Activated CD4-positive, alpha-beta T cell treated with anti-CD3 and anti-CD28 coated beads, Interleukin-2, amount 50 U/mL, for 48 hours (primary cell): Measurements from ENCODE around the gene ZNF552.
"Not testable (repeated sequence)": the region's sequence is repeated elsewhere in the genome, so short reads cannot be mapped to it uniquely, and the experiment has no call there.

Source experiments
- DNase-seq, 2 experiments: peaks; one replicate each; pipeline ENCODE4 v3.0.0-alpha.2; 2020

Gene ZNF552

GRCh38 chr19:57817976-57818375 is 3.3 kb upstream of the ZNF552 start:
- no peak for DNase-seq

- DNase-seq: no peak
These were observed 1.9 kb upstream of the ZNF552 start for GRCh38 chr19:57816652-57817051.

GRCh38 chr19:57815247-57816075 is 748 bp upstream of the ZNF552 start:
- DNase-seq: no peak

GRCh38 chr19:57813919-57814504 is 701 bp downstream of the ZNF552 start:
- no peak for DNase-seq

GRCh38 chr19:57812975-57813820 is 1.5 kb downstream of the ZNF552 start:
- not testable (repeated sequence) for DNase-seq

GRCh38 chr19:57812226-57812625 is 2.5 kb downstream of the ZNF552 start:
- no peak for DNase-seq

GRCh38 chr19:57810410-57811295 is 4.1 kb downstream of the ZNF552 start:
- DNase-seq: not testable (repeated sequence)

GRCh38 chr19:57807541-57807940 is 7.2 kb downstream of the ZNF552 start:
- DNase-seq: no peak

- DNase-seq: no peak
These were observed 11.0 kb downstream of the ZNF552 start for GRCh38 chr19:57803594-57804325.

- no peak for DNase-seq
These were observed 11.5 kb downstream of the ZNF552 start for GRCh38 chr19:57803265-57803593.

- DNase-seq: no peak
These were observed 12.4 kb downstream of the ZNF552 start for GRCh38 chr19:57802269-57802668.

- DNase-seq: no peak
These were observed 14.0 kb downstream of the ZNF552 start for GRCh38 chr19:57800696-57801095.

GRCh38 chr19:57796580-57796979 is 18.1 kb downstream of the ZNF552 start:
- not testable (repeated sequence) for DNase-seq

- DNase-seq: no peak
These were observed 25.4 kb downstream of the ZNF552 start for GRCh38 chr19:57789288-57789687.

GRCh38 chr19:57788114-57788692 is 26.5 kb downstream of the ZNF552 start:
- DNase-seq: no peak

GRCh38 chr19:57786906-57787305 is 27.8 kb downstream of the ZNF552 start:
- no peak for DNase-seq

- no peak for DNase-seq
These were observed 28.4 kb downstream of the ZNF552 start for GRCh38 chr19:57786286-57786685.

- no peak for DNase-seq
These were observed 35.4 kb downstream of the ZNF552 start for GRCh38 chr19:57779220-57779845.

GRCh38 chr19:57778336-57778735 is 36.4 kb downstream of the ZNF552 start:
- no peak for DNase-seq

- DNase-seq: no peak
These were observed 37.9 kb downstream of the ZNF552 start for GRCh38 chr19:57776764-57777296.

- no peak for DNase-seq
These were observed 41.2 kb downstream of the ZNF552 start for GRCh38 chr19:57773488-57773887.
